Colonic mucosa (tissue), 4 donors: ENCODE measurements around the gene ID3. TPM values are rescaled to one million over a fixed set of nuclear protein-coding genes. Genes with fewer than 3 reads are reported as not detected.
A peak's percentile ranks its signal among the peaks of the same experiment; 100 is the strongest.

Experiments
- DNase-seq: peaks from one replicate; pipeline ENCODE4 v3.0.0-alpha.2; 2020
- H3K27ac ChIP-seq: fragments of 200-600 bp; one replicate; pipeline ENCODE4 v1.8.0; 2021
- H3K27me3 ChIP-seq: fragments of 200-600 bp; one replicate; pipeline ENCODE4 v1.8.0; 2021
- H3K36me3 ChIP-seq: fragments of 200-600 bp; one replicate; pipeline ENCODE4 v1.8.0; 2021
- H3K4me1 ChIP-seq: fragments of 200-600 bp; one replicate; pipeline ENCODE4 v1.8.0; 2021; ENCODE audit warnings: mild to moderate bottlenecking
- H3K4me3 ChIP-seq: fragments of 200-600 bp; one replicate; pipeline ENCODE4 v1.8.0; 2021
- H3K9ac ChIP-seq, 2 donors: one replicate each; pipeline ENCODE4 v1.7.0; 2013; ENCODE audit warnings: control low read depth in 2 of 2, low read depth in 2 of 2, low read length in 2 of 2
- H3K9me3 ChIP-seq: fragments of 200-600 bp; one replicate; pipeline ENCODE4 v1.8.0; 2021
- CTCF ChIP-seq: fragments of 200-600 bp; IDR thresholded peaks from one replicate; pipeline ENCODE4 v1.8.0; 2022; ENCODE audit warnings: antibody characterized with exemption, mild to moderate bottlenecking
- intact Hi-C: fragments of 100-400 bp; cut with DNase I; formaldehyde crosslinking; loops from one replicate; pipeline ENCODE4 v1.14.1; 2022
- total RNA-seq, 2 donors: library from RNA; stranded (reverse); fragmentation: NEBNext Ultra II Directional in 1 of 2; extraction: Animal tissue kit (Norgen Biotek cat#: 25700) in 1 of 2; gene quantifications; one replicate each; pipeline ENCODE4 v1.2.1, GENCODE V29; 2021
- donor health status: healthy.
- donor health status: DM: no; HTN: no; CAD: no.
- donor health status: DM: no; HTN: no; CAD: no.

The ID3 gene
- total RNA-seq, 2 donors from 2014 or later: 106 to 221 TPM

DNA sequence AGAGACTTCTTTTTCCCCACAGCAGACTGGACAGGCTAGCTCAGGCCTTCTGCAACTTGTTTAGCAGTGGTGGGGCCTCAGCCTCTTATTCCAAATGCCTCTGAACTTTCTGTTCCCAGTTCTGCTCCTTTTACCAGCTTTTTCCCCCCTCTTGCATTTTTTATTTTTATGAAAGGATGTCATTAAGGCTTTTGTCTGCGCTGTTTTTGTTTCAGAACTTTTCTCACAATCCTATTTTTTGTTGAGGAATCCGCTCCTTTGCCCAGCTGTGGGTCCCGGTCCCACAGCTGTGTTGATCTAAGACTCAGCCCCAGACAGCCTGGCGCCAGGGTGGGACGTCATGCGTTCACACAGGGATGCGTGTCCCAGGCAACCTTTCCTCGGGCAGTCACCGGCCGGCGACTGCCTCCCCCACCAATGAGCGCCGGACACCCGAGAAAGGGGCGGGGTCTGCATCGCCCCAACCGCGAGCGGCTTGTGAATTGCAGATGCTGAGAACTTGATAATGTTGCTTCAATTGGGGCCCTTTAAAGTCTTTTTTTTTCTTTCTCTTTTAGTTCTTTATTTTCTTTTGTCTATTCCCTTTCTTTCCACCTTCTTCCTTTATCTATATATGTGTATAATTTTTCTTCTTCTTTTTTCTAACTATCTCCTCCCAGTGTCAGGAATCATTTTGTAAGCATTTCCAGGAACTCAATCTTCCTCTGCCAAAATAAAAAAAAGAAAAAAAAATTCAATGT lies 3.0 kb upstream of the ID3 start:
- H3K9me3 ChIP-seq: no peaks in the 10 kb centered on the region
- no peaks in the 10 kb centered on the region for H3K27me3 ChIP-seq
- H3K9ac ChIP-seq: peak overlapping the region in 1 of 2 donors; percentile 100
- H3K4me3 ChIP-seq: no peak overlapping the region
- intact Hi-C loops: no loop called here
- DNase-seq: peak; percentile 95
- TF ChIP-seq CTCF: no peak
- H3K4me1 ChIP-seq: peaks cover 19% of the 10 kb centered on the region
- H3K36me3 ChIP-seq: no peaks in the 10 kb centered on the region
- peak overlapping the region; percentile 83 for H3K27ac ChIP-seq

DNA sequence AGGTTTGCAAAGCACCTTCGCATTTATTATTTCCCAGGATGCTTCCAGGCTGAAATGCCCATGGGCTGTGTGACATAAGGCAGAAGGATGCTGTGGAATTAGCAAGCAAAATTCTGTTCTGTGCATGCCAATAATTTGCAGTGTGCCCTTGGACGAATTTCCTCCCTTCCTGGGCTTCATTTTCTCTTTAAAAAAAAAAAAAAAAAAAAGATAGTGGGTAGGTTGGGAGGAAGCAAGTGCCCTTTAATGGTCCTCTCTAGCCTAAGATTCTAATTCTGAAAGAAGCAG lies 2.5 kb upstream of the ID3 start:
- Histone ChIP-seq H3K4me3 (no peak overlapping the region), H3K9ac (peak overlapping the region in 1 of 2 donors; percentile 100), H3K27ac (peak overlapping the region; percentile 83), H3K36me3 (no peaks in the 10 kb centered on the region), H3K27me3 (no peaks in the 10 kb centered on the region), H3K4me1 (peaks cover 23% of the 10 kb centered on the region), H3K9me3 (no peaks in the 10 kb centered on the region)
- TF ChIP-seq CTCF: no peak
- DNase-seq: no peak
- intact Hi-C loops: no loop called here

DNA sequence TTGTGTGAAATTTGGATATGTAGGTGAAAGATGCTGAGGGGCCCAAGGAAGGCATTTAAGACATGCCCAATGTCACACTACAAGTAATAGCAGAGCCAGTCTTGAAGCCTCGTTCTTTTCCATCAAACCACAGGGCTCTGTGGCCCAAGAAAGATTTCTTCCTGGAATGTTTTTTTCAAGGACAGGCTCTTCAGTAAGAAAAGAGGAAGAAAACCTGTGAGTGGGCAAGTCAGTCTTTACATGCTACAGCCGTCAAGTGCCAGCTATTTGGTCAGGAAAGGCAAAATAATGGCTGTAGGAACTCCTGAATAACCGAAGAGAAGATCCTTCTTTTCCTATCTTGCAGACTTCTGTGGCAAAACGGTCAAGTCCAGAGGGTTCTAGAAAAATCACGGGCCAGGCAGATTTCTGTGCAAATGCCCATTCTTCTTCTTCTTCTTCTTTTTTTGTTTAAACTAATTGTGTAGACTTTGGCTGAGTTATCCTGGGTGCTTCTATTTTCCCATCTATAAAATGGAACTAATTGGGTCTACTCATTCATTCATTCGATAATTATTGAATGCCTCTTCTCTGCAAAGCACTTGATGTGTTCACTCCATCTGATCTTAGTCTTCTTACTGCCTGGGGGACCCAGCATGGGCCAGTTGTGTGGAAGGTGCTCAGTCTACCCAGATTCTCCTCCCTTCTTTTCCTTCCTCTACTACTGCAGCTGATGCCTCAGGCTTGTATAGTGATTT lies 1.9 kb upstream of the ID3 start:
- H3K9me3 ChIP-seq: no peaks in the 10 kb centered on the region
- peak overlapping the region in 1 of 2 donors; percentile 100 for H3K9ac ChIP-seq
- no peak for TF ChIP-seq CTCF
- no peak for DNase-seq
- H3K27me3 ChIP-seq: no peaks in the 10 kb centered on the region
- peak overlapping the region; percentile 83 for H3K27ac ChIP-seq
- H3K4me3 ChIP-seq: no peak overlapping the region
- H3K36me3 ChIP-seq: no peaks in the 10 kb centered on the region
- H3K4me1 ChIP-seq: peaks cover 24% of the 10 kb centered on the region
- intact Hi-C loops: no loop called here

GRCh38 chr1:23559985-23560741 lies 862 bp upstream of the ID3 start:
- intact Hi-C loops: no loop called here
- no peak for DNase-seq
- Histone ChIP-seq H3K4me3 (peak overlapping the region; percentile 76), H3K27ac (peak overlapping the region; percentile 91), H3K4me1 (peaks cover 29% of the 10 kb centered on the region), H3K36me3 (no peaks in the 10 kb centered on the region), H3K9ac (peak overlapping the region; percentile 73 to 100), H3K9me3 (no peaks in the 10 kb centered on the region), H3K27me3 (no peaks in the 10 kb centered on the region)
- no peak for TF ChIP-seq CTCF

DNA sequence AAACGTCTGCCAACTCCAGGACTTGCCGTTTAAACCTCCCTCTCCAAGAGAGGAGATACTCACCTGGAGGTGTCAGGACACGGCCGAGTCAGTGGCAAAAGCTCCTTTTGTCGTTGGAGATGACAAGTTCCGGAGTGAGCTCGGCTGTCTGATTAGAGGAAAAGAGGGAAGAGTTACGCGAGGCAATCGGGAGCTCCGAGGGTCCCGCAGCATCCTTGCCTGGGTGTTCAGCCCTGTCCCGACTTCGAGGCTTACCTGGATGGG lies 497 bp downstream of the ID3 start:
- Histone ChIP-seq H3K27ac (peak overlapping the region; percentile 91), H3K27me3 (no peaks in the 10 kb centered on the region), H3K9me3 (no peaks in the 10 kb centered on the region), H3K9ac (peak overlapping the region; percentile 93 to 100), H3K4me3 (peak overlapping the region; percentile 76), H3K36me3 (no peaks in the 10 kb centered on the region), H3K4me1 (peaks cover 29% of the 10 kb centered on the region)
- intact Hi-C loops: no loop called here
- DNase-seq: no peak
- no peak for TF ChIP-seq CTCF
